GM21723 (cell line): ENCODE data around the gene CDADC1.
"Not testable (repeated sequence)": the region's sequence is repeated elsewhere in the genome, so short reads cannot be mapped to it uniquely, and the experiment has no call there.

Source experiments
- ATAC-seq: cut with Tn5 transposase; IDR thresholded peaks from one replicate; pipeline ENCODE4 v1.9.1; 2021; ENCODE audit warnings: mild to moderate bottlenecking, moderate library complexity; ENCODE audit not compliant: unreplicated experiment

The CDADC1 gene

GRCh38 chr13:49311816-49312215, 64.1 kb downstream of the CDADC1 start:
- no peak for ATAC-seq

DNA sequence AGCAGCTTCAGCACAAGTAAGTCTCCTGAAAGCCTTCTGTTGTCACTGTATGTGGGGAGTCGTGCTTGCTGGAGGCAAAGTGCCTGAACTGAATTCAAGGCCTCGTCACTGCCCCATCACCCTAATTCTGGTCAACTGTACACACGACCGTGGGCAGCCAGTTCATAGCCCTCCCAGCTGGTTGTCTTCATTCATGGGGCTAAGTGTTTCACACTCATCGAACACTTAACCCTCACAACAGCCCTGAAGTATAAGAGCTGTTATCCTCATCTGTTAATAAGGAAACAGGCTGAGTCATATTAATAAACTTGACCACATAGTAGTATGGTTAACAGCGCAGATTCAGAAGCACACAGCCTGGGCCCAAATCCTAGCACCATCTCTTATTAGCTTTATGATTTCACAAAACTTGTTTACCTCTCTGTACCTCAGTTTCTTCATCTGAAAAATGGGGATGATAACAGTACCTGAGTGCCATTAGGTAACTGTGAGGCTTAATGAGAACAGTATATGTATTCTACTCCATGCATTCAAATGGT, 66.7 kb downstream of the CDADC1 start:
- no peak for ATAC-seq

- no peak for ATAC-seq
Measured at GRCh38 chr13:49315036-49315565, 67.4 kb downstream of the CDADC1 start.

GRCh38 chr13:49315756-49316482, 68.2 kb downstream of the CDADC1 start:
- ATAC-seq, result no peak

GRCh38 chr13:49319551-49319950, 71.8 kb downstream of the CDADC1 start:
- ATAC-seq, result no peak

GRCh38 chr13:49319951-49320350, 72.2 kb downstream of the CDADC1 start:
- ATAC-seq, result no peak

DNA sequence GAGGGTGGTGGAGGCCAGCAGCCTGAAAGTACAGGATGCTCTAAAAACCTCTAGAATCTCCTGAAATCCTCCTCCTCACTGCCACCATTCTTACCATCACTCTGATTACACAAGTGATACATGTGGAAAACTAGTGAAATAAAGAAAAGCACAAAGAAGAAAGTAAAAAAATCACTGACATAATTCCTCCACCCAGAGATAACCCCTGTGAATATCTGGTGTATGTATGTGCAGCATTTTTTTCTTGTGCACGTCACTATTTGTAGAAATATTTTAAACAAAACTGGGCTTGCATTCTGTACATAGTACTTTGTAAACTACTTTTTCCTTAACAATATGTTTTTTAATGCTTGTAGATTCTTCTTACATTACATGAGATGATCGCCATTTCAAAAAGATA, 73.2 kb downstream of the CDADC1 start:
- no peak for ATAC-seq

- ATAC-seq, result no peak
Measured at GRCh38 chr13:49322702-49323101, 75.0 kb downstream of the CDADC1 start.

DNA sequence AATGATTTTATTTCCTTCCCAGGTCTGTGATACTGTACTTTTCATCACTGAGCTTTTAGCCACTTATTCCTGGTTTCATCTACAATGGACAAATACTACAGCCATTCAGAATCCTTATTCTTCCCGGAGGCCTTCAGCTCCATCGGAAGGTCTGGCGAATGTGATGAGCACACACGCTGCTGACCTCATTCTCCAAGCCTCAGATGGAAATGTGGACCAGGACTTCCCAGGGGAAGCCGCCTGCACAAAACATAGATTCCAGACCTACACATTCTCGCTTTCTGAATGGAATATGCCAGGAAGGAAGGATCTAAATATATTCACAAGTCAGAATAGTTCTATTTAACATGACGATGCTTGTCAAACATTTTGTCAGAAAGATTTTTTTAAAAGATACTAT, 75.6 kb downstream of the CDADC1 start:
- no peak for ATAC-seq

GRCh38 chr13:49326222-49326917, 78.6 kb downstream of the CDADC1 start:
- ATAC-seq, result no peak

DNA sequence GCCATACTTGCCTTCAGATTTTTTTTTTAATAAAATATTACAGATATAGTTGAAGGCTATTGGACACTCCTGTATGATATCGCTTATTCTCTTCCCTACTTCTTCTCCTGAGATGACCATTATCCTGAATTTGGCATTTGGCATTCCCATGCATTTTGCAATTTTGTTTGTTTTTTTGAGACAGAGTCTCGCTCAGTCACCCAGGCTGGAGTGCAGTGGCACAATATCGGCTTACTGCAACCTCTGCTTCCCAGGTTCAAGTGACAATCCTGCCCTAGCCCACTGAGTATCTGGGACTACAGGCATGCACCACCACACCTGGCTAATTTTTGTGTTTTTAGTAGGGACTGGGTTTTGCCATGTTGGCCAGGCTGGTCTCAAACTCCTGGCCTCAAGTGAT, 79.4 kb downstream of the CDADC1 start:
- not testable (repeated sequence) for ATAC-seq

GRCh38 chr13:49329831-49330545, 82.3 kb downstream of the CDADC1 start:
- no peak for ATAC-seq

- ATAC-seq, result no peak
Measured at GRCh38 chr13:49330546-49330864, 82.8 kb downstream of the CDADC1 start.

GRCh38 chr13:49336655-49337054, 88.9 kb downstream of the CDADC1 start:
- no peak for ATAC-seq

DNA sequence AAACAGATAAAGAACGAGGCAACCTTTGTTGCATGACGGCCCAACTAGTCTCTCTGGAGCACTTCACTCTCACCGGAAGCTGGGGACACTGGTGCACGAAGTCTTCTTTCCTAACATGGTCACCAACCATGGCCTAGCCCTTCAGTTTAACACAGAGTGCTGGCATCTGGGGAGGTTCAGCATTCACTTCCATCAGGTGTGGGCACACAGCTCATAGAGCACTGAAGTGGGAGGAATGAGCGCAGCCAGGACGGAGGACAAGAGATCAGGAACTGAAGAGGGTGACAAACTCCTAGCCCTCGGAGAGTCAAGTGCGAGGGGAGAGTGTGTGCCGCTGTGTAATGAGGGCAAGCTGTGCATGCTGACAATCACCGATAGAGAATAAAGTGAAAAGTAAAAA, 92.4 kb downstream of the CDADC1 start:
- no peak for ATAC-seq

- no peak for ATAC-seq
Measured at GRCh38 chr13:49341517-49341916, 93.8 kb downstream of the CDADC1 start.

GRCh38 chr13:49341941-49342340, 94.2 kb downstream of the CDADC1 start:
- ATAC-seq, result no peak

GRCh38 chr13:49342454-49342853, 94.7 kb downstream of the CDADC1 start:
- ATAC-seq, result no peak
